GM10248 (cell line): ENCODE results near the gene IRF2.

ENCODE experiments used
- CTCF ChIA-PET: fragments of 300-600 bp; sonication (Branson Sonifier 250); formaldehyde crosslinking; extraction: SDS; loops from one replicate; lab custom pipeline; 2021; ENCODE audit warnings: antibody characterized with exemption; lab: Yijun Ruan, JAX
- POLR2A ChIA-PET: fragments of 350-650 bp; sonication (Branson Sonifier 250); formaldehyde crosslinking; extraction: SDS; loops from one replicate; lab custom pipeline; 2020; ENCODE audit warnings: antibody characterized with exemption; lab: Yijun Ruan, JAX
- DNase-seq: peaks from one replicate; pipeline ENCODE4 v3.0.0; 2012; ENCODE audit errors: extremely low spot score
- CTCF ChIP-seq: IDR thresholded peaks from 2 replicates; pipeline ENCODE4 v1.5.1; 2012; ENCODE audit warnings: mild to moderate bottlenecking, low read depth; ENCODE audit errors: extremely low read depth, missing control alignments, control extremely low read depth

Gene IRF2

GRCh38 chr4:184463158-184463557 lies 11.2 kb downstream of the IRF2 start:
- ChIA-PET CTCF (interaction anchor here (1.4 to 2.5 kb wide), 4 partner anchors 10 to 199 kb away, joined by 3 to 12 read pairs (median 4); no protein-coding TSS in a partner anchor), POLR2A (no interaction called here)
- TF ChIP-seq CTCF, result no peak
- DNase-seq, result no peak

GRCh38 chr4:184462724-184463123 lies 11.6 kb downstream of the IRF2 start:
- no peak for TF ChIP-seq CTCF
- no peak for DNase-seq
- CTCF ChIA-PET, result interaction anchor here (1.0 to 2.5 kb wide), 6 partner anchors 10 to 199 kb away, joined by 3 to 12 read pairs (median 4); no protein-coding TSS in a partner anchor
- POLR2A ChIA-PET, result interaction anchor here (1.6 kb wide), 1 partner anchor 8 kb away, joined by 3 read pairs; no protein-coding TSS in a partner anchor

GRCh38 chr4:184461711-184462441 lies 12.5 kb downstream of the IRF2 start:
- no peak for TF ChIP-seq CTCF
- no peak for DNase-seq
- POLR2A ChIA-PET, result interaction anchor here (1.6 to 1.7 kb wide), 2 partner anchors 9 to 681 kb away, joined by 3 read pairs; partner anchors contain the start of gene SLC25A4
- CTCF ChIA-PET, result interaction anchor here (1.0 to 2.5 kb wide), 6 partner anchors 9 to 198 kb away, joined by 3 to 12 read pairs (median 4); no protein-coding TSS in a partner anchor

- TF ChIP-seq CTCF, result no peak
- no peak for DNase-seq
- CTCF ChIA-PET, result interaction anchor here (1.2 to 1.6 kb wide), 2 partner anchors 9 to 12 kb away, joined by 4 to 7 read pairs; no protein-coding TSS in a partner anchor
- POLR2A ChIA-PET, result interaction anchor here (1.7 kb wide), 1 partner anchor 682 kb away, joined by 3 read pairs; the partner anchor contains the start of gene SLC25A4
Observed at GRCh38 chr4:184460499-184461285, 13.7 kb downstream of the IRF2 start.

- ChIA-PET CTCF (interaction anchor here (0.8 to 1.6 kb wide), 6 partner anchors 11 to 195 kb away, joined by 3 to 7 read pairs (median 3); no protein-coding TSS in a partner anchor), POLR2A (interaction anchor here (0.5 kb wide), 1 partner anchor 50 kb away, joined by 3 read pairs; no protein-coding TSS in a partner anchor)
- no peak for DNase-seq
- TF ChIP-seq CTCF, result no peak
Observed at GRCh38 chr4:184459413-184459812, 14.9 kb downstream of the IRF2 start.
